HG03159 (cell line): Measurements from ENCODE around the gene STARD8.
"Not testable (repeated sequence)": the region's sequence is repeated elsewhere in the genome, so short reads cannot be mapped to it uniquely, and the experiment has no call there.

ENCODE experiments used
- ATAC-seq: cut with Tn5 transposase; IDR thresholded peaks from one replicate; pipeline ENCODE4 v1.9.1; 2021; ENCODE audit warnings: mild to moderate bottlenecking, moderate library complexity; ENCODE audit not compliant: unreplicated experiment

Gene STARD8

GRCh38 chrX:68647156-68647957 is at the start of gene STARD8:
STARD8 (plus strand) TSS chrX:68647666; CDS start chrX:68647883, 217 bp downstream.
- no peak for ATAC-seq

- ATAC-seq = no peak
These were observed 48.6 kb upstream of the STARD8 start for GRCh38 chrX:68598841-68599240.

GRCh38 chrX:68599256-68600152 is 48.0 kb upstream of the STARD8 start:
- ATAC-seq = no peak

GRCh38 chrX:68604216-68604615 is 43.2 kb upstream of the STARD8 start:
- ATAC-seq = not testable (repeated sequence)

- not testable (repeated sequence) for ATAC-seq
These were observed 32.7 kb upstream of the STARD8 start for GRCh38 chrX:68614733-68615132.

- no peak for ATAC-seq
These were observed 19.5 kb upstream of the STARD8 start for GRCh38 chrX:68627986-68628385.

GRCh38 chrX:68629936-68630335 is 17.5 kb upstream of the STARD8 start:
- not testable (repeated sequence) for ATAC-seq

- no peak for ATAC-seq
These were observed 16.1 kb upstream of the STARD8 start for GRCh38 chrX:68631336-68631735.

- no peak for ATAC-seq
These were observed 15.0 kb upstream of the STARD8 start for GRCh38 chrX:68632491-68632890.

GRCh38 chrX:68633981-68634380 is 13.5 kb upstream of the STARD8 start:
- ATAC-seq = no peak

- no peak for ATAC-seq
These were observed 12.7 kb upstream of the STARD8 start for GRCh38 chrX:68634649-68635227.

- ATAC-seq = no peak
These were observed 6.8 kb upstream of the STARD8 start for GRCh38 chrX:68640661-68641060.

- ATAC-seq = no peak
These were observed 2.6 kb upstream of the STARD8 start for GRCh38 chrX:68644861-68645260.

GRCh38 chrX:68646421-68646820 is 1.0 kb upstream of the STARD8 start:
- ATAC-seq = no peak

- no peak for ATAC-seq
These were observed 1.5 kb downstream of the STARD8 start for GRCh38 chrX:68648960-68649359.

GRCh38 chrX:68650491-68650890 is 3.0 kb downstream of the STARD8 start:
- no peak for ATAC-seq

- no peak for ATAC-seq
These were observed 3.6 kb downstream of the STARD8 start for GRCh38 chrX:68651110-68651509.

- no peak for ATAC-seq
These were observed 5.1 kb downstream of the STARD8 start for GRCh38 chrX:68652326-68653170.

GRCh38 chrX:68654693-68655092 is 7.2 kb downstream of the STARD8 start:
- no peak for ATAC-seq

- not testable (repeated sequence) for ATAC-seq
These were observed 9.0 kb downstream of the STARD8 start for GRCh38 chrX:68656473-68656872.

GRCh38 chrX:68658530-68658929 is 11.1 kb downstream of the STARD8 start:
- no peak for ATAC-seq
